ENCODE data around the gene KAT2B.
"Not testable (repeated sequence)": the region's sequence is repeated elsewhere in the genome, so short reads cannot be mapped to it uniquely, and the experiment has no call there.

The KAT2B gene

DNA sequence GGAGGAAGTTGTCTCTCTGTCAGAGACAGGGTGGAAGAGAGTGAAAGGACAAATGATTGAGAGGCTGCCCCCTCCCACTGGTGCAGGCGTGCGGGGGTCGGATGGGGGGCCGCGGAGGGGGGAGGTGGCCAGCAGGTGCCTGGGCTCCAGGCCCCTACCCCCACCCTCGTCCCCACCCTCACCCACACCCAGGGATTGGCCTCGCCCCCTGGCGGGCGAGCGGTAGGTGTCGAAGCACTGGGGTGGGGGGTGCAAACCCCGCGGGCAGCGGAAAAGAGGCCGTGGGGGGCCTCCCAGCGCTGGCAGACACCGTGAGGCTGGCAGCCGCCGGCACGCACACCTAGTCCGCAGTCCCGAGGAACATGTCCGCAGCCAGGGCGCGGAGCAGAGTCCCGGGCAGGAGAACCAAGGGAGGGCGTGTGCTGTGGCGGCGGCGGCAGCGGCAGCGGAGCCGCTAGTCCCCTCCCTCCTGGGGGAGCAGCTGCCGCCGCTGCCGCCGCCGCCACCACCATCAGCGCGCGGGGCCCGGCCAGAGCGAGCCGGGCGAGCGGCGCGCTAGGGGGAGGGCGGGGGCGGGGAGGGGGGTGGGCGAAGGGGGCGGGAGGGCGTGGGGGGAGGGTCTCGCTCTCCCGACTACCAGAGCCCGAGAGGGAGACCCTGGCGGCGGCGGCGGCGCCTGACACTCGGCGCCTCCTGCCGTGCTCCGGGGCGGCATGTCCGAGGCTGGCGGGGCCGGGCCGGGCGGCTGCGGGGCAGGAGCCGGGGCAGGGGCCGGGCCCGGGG, at the start of gene KAT2B:
KAT2B (plus strand) TSS at position 682 of the 783 bp plus-strand sequence; CDS start at position 714, 32 bp downstream.
- DNase-seq, result peak; percentile 71

- DNase-seq, result no peak
Observed at GRCh38 chr3:19994796-19995195, 45.5 kb upstream of the KAT2B start.

DNA sequence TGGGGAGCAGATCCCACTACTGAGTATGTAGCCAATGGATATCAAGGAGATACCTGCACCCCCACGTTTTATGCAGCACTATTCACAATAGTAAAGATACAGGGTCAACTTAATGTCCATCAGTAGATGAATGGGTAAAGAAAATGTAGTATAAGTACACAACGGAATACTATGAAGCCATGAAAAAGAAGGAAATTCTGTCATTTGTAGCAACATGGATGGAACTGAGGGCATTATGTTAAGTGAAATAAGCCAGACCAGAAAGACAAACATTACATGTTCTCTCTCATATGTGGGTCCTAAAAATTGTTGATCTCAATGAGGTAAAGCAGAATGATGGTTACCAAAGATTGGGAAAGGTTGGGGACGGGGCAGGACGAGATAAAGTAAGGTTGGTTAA, 42.7 kb upstream of the KAT2B start:
- DNase-seq, result no peak

DNA sequence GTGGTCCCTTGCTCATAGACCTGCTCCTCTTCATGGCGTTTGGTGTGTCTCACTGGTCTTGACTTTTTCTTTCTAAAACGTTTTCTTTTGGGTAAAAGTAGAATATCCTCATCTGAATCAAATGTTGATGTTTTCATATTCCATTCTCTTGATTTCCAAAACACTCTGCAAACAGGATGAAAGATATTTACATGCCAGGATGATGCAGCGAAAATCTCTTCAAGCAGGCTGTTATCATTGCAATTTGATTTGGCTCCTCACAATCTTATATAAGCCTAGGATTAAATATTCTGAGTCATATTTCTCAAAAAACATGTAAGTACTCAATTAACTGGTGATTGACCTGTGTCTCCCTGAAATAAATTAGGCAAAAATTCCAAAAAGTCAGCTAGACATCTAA, 38.3 kb upstream of the KAT2B start:
- no peak for DNase-seq

GRCh38 chr3:20007960-20008359, 32.3 kb upstream of the KAT2B start:
- DNase-seq, result no peak

- DNase-seq, result no peak
Observed at GRCh38 chr3:20008646-20009045, 31.6 kb upstream of the KAT2B start.

DNA sequence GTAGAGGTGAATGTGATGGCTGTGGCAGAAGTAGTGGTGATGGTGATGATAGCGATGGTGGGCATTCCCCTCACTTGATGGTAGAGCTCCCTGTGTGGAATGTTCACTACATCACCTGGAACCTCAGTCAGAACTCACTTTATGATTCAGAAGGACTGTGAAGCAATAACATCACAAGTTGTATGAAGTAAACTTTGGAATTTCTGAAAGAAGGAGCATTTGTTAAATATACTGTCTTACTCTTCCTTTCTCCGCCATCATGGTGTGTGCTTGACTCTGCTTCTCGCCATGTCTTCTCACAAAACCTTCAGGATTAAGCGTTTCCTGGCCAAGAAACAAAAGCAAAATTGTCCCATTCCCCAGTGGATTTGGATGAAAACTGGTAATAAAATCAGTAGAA, 28.1 kb upstream of the KAT2B start, which contains the start of gene PP2D1:
PP2D1 (minus strand) TSS at position 101 of the 400 bp plus-strand sequence. CDS start 192 bp downstream, outside the sequence.
- no peak for DNase-seq

GRCh38 chr3:20013396-20013795, 26.9 kb upstream of the KAT2B start:
- DNase-seq, result no peak

- DNase-seq, result no peak
Observed at GRCh38 chr3:20015525-20015924, 24.7 kb upstream of the KAT2B start.

DNA sequence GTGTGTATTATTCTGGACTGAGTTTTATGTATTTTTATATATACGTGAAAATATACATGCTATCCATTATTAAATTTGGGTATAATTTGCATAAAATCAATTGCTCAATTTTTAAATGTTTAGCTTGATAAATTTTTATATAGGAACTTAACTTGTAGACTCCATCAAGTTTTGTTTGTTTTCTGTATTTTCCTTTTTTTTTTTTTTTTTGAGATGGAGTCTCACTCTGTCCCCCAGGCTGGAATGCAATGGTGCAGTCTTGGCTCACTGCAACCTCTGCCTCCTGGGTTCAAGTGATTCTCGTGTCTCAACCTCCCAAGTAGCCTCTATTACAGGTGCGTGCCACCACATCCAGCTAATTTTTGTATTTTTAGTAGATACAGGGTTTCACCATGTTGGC, 24.2 kb upstream of the KAT2B start:
- DNase-seq, result not testable (repeated sequence)

GRCh38 chr3:20022954-20023622, 17.2 kb upstream of the KAT2B start:
- no peak for DNase-seq

- DNase-seq, result no peak
Observed at GRCh38 chr3:20023623-20024405, 16.4 kb upstream of the KAT2B start.

DNA sequence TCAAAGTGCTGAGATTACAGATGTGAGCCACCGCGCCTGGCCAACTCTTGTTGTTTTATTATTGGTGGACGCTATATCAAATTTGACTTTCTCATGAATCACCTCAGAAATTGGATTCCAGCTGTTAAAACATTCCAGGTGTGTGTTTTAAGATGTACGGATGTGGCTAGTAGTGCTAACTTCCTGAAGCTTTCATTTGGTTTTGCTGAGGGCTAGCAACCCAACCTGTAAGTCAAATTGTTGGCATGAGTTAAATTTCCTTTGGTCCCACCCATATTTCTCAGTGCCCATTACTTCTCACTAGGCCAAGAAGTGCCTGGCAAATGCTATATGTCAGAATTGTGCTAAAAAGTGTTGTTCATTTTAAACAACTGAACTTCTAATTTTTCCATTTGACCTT, 13.1 kb upstream of the KAT2B start:
- DNase-seq, result no peak

- no peak for DNase-seq
Observed at GRCh38 chr3:20028905-20029331, 11.3 kb upstream of the KAT2B start.

GRCh38 chr3:20031939-20032338, 8.3 kb upstream of the KAT2B start:
- not testable (repeated sequence) for DNase-seq

GRCh38 chr3:20035019-20035418, 5.2 kb upstream of the KAT2B start:
- no peak for DNase-seq

DNA sequence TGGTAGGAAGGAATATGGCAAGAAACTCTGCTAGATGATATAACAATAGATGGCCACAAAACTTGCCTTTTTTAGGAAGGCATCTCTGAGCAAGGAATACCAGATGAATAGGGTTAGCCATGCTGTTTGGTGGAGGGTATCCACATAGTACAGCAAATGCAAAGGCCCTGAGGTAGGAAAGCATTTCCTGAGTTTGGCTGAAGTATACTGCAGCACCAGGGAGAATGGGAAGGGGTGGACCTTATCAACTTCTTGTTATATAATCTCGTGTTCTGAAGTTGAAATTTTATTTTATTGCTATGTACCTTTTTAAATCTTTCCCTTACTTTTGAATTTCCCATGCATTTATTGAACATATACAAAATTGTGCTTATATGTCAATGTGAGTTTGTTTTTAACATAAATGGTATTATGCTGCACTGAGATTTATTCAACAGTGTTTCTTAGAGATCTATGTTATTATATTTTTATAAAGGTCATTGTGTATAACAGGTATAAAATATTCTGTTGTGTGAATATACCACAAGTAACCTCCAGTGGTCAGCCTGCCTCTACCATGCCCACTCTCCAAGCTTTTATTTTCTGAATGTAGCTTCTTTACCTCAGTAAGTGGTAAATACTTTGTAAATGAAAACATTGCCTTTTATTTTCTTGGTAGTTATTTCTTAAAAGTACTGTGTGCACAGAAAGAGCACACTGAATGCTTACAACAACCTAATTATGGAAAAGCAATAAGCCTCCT, 2.8 kb upstream of the KAT2B start:
- DNase-seq, result no peak

GRCh38 chr3:20038699-20039465, 1.4 kb upstream of the KAT2B start:
- no peak for DNase-seq

GRCh38 chr3:20039466-20039764, 831 bp upstream of the KAT2B start:
- no peak for DNase-seq

GRCh38 chr3:20040548-20041196, 426 bp downstream of the KAT2B start:
- DNase-seq, result peak; percentile 77

DNA sequence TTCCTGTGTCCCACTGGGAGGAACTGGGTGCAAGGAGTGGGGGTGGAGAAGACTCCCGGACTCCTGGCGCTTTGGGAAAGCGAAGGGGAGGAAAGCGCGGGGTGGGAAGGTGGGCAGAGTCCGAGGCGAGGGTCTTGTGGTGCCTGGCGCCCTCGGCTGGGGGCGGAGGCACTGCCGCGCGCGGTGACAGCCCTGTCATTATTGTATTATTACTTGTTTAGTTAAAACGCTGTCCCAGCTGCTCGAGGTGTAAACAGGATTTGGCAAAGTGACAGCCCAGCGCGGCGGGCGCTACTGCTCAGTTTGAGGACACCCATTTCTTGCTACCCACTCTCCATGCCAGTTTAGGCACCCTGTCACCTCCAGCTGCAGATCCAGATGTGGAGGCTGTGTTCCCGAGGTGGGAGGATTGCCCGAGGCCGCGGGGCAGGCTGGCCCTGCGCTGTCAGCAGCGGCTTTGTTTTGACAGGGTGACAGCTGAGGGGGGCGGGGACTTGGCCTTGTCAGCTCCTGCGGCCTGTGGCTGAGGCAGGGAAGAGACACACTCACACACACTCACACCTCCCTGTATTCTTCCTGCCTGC, 1.0 kb downstream of the KAT2B start:
- peak; percentile 81 for DNase-seq
